ENCODE measurements around the gene MAP3K8.

The MAP3K8 gene

GRCh38 chr10:30491916-30492515, 58.0 kb downstream of the MAP3K8 start:
- no peak for DNase-seq

GRCh38 chr10:30493609-30494530, 59.9 kb downstream of the MAP3K8 start:
- no peak for DNase-seq

- DNase-seq, result no peak
Observed at GRCh38 chr10:30494558-30494957, 60.6 kb downstream of the MAP3K8 start.

GRCh38 chr10:30495687-30496086, 61.7 kb downstream of the MAP3K8 start:
- no peak for DNase-seq

- no peak for DNase-seq
Observed at GRCh38 chr10:30499816-30500215, 65.8 kb downstream of the MAP3K8 start.

GRCh38 chr10:30500534-30500933, 66.5 kb downstream of the MAP3K8 start:
- DNase-seq, result no peak

- no peak for DNase-seq
Observed at GRCh38 chr10:30500963-30501504, 67.0 kb downstream of the MAP3K8 start.

- DNase-seq, result no peak
Observed at GRCh38 chr10:30502266-30503060, 68.5 kb downstream of the MAP3K8 start.

- no peak for DNase-seq
Observed at GRCh38 chr10:30503700-30504266, 69.8 kb downstream of the MAP3K8 start.

- DNase-seq, result no peak
Observed at GRCh38 chr10:30505543-30506298, 71.7 kb downstream of the MAP3K8 start.

GRCh38 chr10:30509508-30509907, 75.5 kb downstream of the MAP3K8 start:
- DNase-seq, result no peak

GRCh38 chr10:30510184-30510931, 76.4 kb downstream of the MAP3K8 start:
- peak; percentile 57 for DNase-seq

GRCh38 chr10:30510932-30511700, 77.1 kb downstream of the MAP3K8 start:
- no peak for DNase-seq

Data from kidney glomerular epithelial cell (primary cell).